HG02973 (cell line): ENCODE data around the gene AKR1C8.
"Not testable (repeated sequence)": the region's sequence is repeated elsewhere in the genome, so short reads cannot be mapped to it uniquely, and the experiment has no call there.

Source experiments
- ATAC-seq: cut with Tn5 transposase; IDR thresholded peaks from one replicate; pipeline ENCODE4 v1.9.1; 2021; ENCODE audit warnings: moderate library complexity; ENCODE audit not compliant: unreplicated experiment

AKR1C8 gene

DNA sequence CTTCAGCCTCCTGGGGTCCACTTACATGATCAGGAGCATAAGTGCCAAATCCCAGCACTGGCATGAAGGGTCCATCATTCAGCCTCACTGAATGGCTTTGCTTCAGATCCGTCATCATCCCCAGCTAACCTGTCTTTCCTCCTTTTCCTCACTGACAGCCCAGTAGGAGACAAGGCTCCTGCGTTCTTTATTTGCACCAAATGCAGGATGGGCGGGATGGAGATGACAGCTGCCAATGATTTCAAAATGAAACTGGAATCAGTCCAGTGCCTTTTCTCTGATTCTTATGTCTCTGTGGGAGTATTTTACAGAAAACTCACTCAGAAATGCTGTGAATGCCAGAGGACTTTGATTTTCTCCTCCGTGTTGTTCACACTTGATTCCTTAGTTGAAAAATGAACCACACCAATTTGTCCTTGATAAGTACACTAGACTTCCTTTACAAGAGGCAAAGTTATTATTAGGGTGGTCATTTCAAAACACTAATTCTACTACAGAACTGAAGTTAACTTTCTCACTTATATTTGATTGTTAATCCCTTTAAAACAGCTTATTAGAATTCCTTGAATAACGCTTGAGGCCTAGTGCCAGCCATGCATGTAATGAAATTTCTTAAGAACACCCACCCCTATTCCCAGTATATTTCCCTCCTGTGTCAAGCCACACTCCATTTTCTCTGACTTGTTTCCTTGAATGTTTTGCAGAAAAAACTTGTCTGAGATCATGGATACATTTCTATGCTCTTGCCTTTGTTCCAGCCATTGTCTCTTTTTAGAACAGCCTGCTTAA is at the start of gene AKR1C8:
Gene AKR1C8 (minus strand): TSS at position 164 of the 789 bp plus-strand sequence. CDS start 46 bp downstream, at position 118.
- ATAC-seq: no peak

- no peak for ATAC-seq
Observed at GRCh38 chr10:5234106-5234860, 49.3 kb upstream of the AKR1C8 start.

GRCh38 chr10:5233324-5233723 is 48.4 kb upstream of the AKR1C8 start:
- no peak for ATAC-seq

GRCh38 chr10:5229019-5229418 is 44.1 kb upstream of the AKR1C8 start:
- ATAC-seq: no peak

DNA sequence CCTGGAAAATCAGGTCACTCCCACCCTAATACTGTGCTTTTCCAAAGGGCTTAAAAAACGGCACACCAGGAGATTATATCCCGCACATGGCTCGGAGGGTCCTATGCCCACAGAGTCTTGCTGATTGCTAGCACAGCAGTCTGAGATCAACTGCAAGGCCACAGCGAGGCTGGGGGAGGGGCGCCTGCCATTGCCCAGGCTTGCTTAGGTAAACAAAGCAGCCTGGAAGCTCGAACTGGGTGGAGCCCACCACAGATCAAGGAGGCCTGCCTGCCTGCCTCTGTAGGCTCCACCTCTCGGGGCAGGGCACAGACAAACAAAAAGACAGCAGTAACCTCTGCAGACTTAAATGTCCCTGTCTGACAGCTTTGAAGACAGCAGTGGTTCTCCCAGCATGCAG is 38.0 kb upstream of the AKR1C8 start:
- not testable (repeated sequence) for ATAC-seq

- ATAC-seq: no peak
Observed at GRCh38 chr10:5219262-5219661, 34.3 kb upstream of the AKR1C8 start.

GRCh38 chr10:5216801-5217200 is 31.9 kb upstream of the AKR1C8 start:
- no peak for ATAC-seq

DNA sequence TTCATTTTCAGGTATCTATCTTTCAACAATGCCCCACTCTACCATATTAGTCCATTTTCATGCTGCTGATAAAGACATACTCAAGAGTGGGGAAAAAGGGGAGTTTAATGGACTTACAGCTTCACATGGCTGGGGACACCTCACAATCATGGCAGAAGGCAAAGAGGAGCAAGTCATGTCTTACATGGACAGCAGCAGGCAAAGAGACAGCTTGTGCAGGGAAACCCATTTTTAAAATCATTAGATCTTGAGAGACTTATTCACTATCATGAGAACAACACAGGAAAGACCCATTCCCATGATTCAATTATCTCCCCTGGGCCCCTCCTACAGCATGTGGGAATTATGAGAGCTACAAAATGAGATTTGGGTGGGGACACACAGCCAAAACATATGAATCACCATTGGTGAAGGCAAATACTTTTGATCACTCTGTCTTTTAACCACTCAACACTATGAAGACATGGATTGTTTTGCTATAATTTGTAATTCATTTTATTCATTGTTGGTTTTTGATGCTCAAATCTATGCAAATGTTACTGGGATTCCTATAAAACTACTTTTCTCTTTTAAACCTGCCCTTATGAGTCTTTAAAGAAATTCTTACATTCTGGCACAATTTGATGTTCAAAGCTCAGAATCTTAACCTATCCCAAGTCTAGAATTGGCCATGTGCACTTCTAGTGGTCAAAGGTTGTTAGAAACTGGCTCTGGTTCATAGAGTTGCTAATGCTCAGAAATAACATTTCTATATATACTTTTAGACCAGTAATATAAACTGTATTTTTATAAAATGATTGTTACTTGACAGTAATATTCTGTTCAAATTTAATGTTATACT is 27.0 kb upstream of the AKR1C8 start:
- no peak for ATAC-seq

DNA sequence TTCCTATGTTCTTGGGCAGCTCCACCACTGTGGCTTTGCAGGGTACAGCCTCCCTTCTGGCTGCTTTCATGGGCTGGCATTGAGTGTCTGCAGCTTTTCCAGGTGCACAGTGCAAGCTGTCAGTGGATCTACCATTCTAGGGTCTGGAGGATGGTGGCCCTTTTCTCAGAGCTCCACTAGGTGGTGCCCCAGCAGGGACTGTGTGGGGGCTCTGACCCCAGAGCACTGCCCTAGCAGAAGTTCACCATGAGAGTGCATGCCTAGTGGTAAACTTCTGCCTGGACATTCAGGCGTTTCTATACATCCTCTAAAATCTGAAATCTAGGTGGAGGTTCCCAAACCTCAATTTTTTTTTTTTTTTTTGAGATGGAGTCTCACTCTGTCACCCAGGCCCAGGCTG is 25.3 kb upstream of the AKR1C8 start:
- ATAC-seq: not testable (repeated sequence)

DNA sequence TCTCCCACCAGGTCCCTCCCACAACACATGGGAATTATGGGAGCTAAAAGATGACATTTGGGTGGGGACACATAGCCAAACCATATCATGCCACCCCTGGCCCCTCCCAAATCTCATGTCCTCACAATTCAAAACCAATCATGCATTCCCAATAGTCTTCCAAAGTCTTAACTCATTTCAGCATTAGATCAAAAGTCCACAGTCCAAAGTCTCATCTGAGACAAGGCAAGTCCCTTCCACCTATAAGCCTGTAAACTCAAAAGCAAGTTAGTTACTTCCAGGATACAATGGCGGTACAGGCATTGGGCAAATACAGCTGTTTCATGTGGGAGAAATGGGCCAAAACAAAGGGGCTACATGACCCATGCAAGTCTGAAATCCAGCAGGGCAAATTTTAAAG is 24.8 kb upstream of the AKR1C8 start:
- not testable (repeated sequence) for ATAC-seq

DNA sequence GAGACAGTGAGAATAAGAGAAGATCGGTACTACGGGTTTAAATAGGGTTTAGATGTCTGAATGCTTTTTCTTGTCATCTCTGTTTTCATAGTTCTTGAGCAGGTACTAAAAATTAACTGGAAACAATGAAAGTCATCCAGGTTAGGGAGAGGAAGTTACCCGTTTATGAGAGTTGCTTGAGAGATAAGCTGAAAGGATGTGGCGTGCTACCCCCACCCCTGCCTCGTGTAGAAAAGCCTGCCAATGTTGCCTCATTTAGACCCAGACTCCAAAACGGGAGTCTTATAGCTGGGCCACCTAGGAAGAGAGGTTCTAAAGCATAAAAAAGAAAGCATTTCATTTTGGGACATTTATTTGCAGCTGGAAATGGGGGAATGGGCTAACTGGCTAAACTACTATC is 21.8 kb upstream of the AKR1C8 start:
- ATAC-seq: no peak

GRCh38 chr10:5199398-5199797 is 14.4 kb upstream of the AKR1C8 start:
- ATAC-seq: no peak

- ATAC-seq: no peak
Observed at GRCh38 chr10:5198386-5198785, 13.4 kb upstream of the AKR1C8 start.

GRCh38 chr10:5196702-5197113 is 11.8 kb upstream of the AKR1C8 start, which contains the start of gene AKR1C4:
TSS of gene AKR1C4 (plus strand) at chr10:5196837. CDS start at chr10:5196868, 31 bp downstream.
- no peak for ATAC-seq

DNA sequence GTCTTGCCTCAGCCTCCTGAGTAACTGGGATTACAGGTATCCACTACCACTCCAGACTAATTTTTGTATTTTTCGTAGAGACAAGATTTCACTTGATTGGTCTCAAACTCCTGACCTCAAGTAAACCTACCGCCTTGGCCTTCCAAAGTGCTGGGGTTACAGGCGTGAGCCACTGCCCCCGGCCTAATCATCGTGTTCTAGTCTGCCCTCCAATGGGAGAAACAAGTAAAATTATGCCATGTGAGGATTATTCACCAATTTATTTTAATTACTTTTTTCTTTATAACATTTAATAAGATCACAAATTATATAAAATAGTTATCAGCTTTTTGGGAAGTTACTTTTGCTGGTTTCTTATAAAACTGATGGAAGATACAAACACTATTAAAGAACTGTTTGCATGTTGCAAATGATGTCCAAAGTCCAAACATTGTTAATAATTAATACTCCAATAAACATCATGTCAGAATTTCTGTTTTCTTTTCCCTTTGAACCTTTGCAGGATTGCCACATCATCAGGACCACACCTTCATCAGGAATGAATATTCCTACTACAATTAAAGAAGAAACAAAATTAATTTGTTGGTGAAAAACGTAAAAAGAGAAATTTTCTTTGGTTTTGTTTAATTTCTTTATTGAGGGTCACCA is 10.9 kb upstream of the AKR1C8 start:
- no peak for ATAC-seq

- no peak for ATAC-seq
Observed at GRCh38 chr10:5194431-5194830, 9.5 kb upstream of the AKR1C8 start.

GRCh38 chr10:5188358-5188757 is 3.4 kb upstream of the AKR1C8 start:
- ATAC-seq: no peak

DNA sequence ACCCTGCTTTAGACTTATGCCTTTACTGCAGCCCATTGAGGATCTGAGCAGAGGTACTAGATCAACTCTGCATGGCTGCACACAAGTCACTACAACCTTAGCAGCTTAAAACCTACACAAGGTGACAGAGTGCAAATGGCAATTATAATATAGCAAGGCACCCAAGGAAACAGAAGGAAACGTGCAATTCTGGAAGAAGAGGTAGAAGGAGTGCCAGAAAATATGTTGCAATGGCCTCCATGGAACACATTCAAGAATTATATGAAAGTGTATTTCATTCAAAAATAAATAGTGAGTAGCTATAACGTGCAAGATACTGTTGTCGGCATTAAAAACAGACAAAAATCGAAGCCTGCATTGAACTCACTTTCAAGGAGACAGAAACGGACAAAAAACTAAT is 2.9 kb upstream of the AKR1C8 start:
- no peak for ATAC-seq

DNA sequence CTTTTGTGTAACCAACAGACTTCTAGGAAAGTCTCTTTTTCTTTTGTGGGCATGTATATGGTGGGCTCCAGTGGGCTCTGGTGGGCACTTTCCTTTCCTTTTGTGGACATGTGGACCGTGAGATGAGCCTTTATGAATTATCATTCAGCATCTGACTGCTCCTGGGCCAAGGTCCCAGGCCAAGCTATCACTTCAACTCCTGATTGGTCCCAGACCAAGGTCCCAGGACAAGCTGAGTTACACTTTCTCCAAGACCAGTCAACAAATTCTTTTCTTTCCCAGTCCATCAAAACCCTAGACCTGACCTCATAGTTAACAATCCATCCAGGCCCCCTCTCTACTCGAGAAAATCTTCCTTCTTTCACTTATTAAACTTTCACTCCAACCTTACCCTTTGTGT is 1.0 kb downstream of the AKR1C8 start:
- ATAC-seq: no peak

GRCh38 chr10:5180503-5180902 is 4.4 kb downstream of the AKR1C8 start:
- ATAC-seq: not testable (repeated sequence)

GRCh38 chr10:5175581-5175980 is 9.4 kb downstream of the AKR1C8 start:
- not testable (repeated sequence) for ATAC-seq
